Transverse colon (tissue), 4 donors: ENCODE measurements around the gene GNS. TPM values are rescaled to one million over a fixed set of nuclear protein-coding genes. Genes with fewer than 3 reads are reported as not detected.
A peak's percentile ranks its signal among the peaks of the same experiment; 100 is the strongest.

Experiments used
- DNase-seq: peaks from one replicate; pipeline ENCODE4 v3.0.0-alpha.2; 2019
- H3K27ac ChIP-seq, 4 donors: fragments of 200-600 bp; sonication (generic); 2 replicates each; pipeline ENCODE4 v1.5.1; 2016 to 2018; ENCODE audit warnings: inconsistent platforms in 4 of 4
- H3K27me3 ChIP-seq: fragments of 200-600 bp; sonication (generic); 2 replicates; pipeline ENCODE4 v1.5.1; 2017; ENCODE audit warnings: inconsistent platforms
- H3K36me3 ChIP-seq, 4 donors: fragments of 200-600 bp; sonication (generic); 2 replicates each; pipeline ENCODE4 v1.5.1; 2017 to 2019; ENCODE audit warnings: inconsistent platforms in 4 of 4
- H3K4me1 ChIP-seq, 4 donors: fragments of 200-600 bp; sonication (generic); 2 replicates each; pipeline ENCODE4 v1.5.1; 2017 to 2020; ENCODE audit warnings: inconsistent platforms in 4 of 4
- H3K4me3 ChIP-seq, 4 donors: fragments of 200-600 bp; sonication (generic); 1 replicate in 1 of 4; 2 replicates in 3 of 4; pipeline versions ENCODE4 v1.5.1 to v1.6.1; 2017 to 2019; ENCODE audit warnings: inconsistent platforms in 4 of 4
- H3K9me3 ChIP-seq, 2 donors: fragments of 200-600 bp; sonication (generic); 2 replicates each; pipeline ENCODE4 v1.5.1; 2017 to 2019; ENCODE audit warnings: inconsistent platforms in 2 of 2
- CTCF ChIP-seq, 5 experiments: fragments of 200-600 bp in 3 of 5; fragments of 450-650 bp in 2 of 5; sonication (generic) in 3 of 5; IDR thresholded peaks; 1 replicate in 2 of 5; 2 replicates in 3 of 5; pipeline ENCODE4 v1.5.1; 2016 to 2017; ENCODE audit warnings: antibody characterized with exemption in 5 of 5, inconsistent platforms in 3 of 5, mild to moderate bottlenecking in 2 of 5, moderate library complexity in 1 of 5
- EP300 ChIP-seq: sonication (generic); formaldehyde crosslinking; IDR thresholded peaks from one replicate; pipeline ENCODE4 v1.6.1; 2017; ENCODE audit warnings: antibody characterized with exemption, low read depth
- POLR2A ChIP-seq: fragments of 450-650 bp; IDR thresholded peaks from one replicate; pipeline ENCODE4 v1.6.1; 2016; ENCODE audit warnings: antibody characterized with exemption, mild to moderate bottlenecking, moderate library complexity
- POLR2AphosphoS5 ChIP-seq, 3 donors: sonication (generic); formaldehyde crosslinking; IDR thresholded peaks; one replicate each; pipeline ENCODE4 v1.6.1; 2016; ENCODE audit warnings: antibody characterized with exemption in 3 of 3
- WGBS, 2 donors: methylation state at CpG; one replicate each; pipeline ENCODE4 v1.1.5; 2018; ENCODE audit warnings: low coverage in 1 of 2; 5-methylcytosine and 5-hydroxymethylcytosine counted together
- in situ Hi-C, 4 donors: fragments of 200-750 bp; cut with MboI; loops; one replicate each; pipeline versions ENCODE4 v1.15.0 to v1.15.1; 2017; ENCODE audit warnings: low sequenced_read_pairs in 3 of 4, low pct_ligation_motif_present in 1 of 4, low pct_unique_long_range_greater_than_20kb in 1 of 4
- intact Hi-C: fragments of 100-400 bp; cut with DNase I; formaldehyde crosslinking; loops from one replicate; pipeline ENCODE4 v1.15.1; 2023; ENCODE audit warnings: low total_unique reads
- total RNA-seq, 4 donors: library from RNA; depleted of rRNA; stranded (reverse); fragments of >200 nt; gene quantifications; one replicate each; pipeline ENCODE4 v1.1.0, GENCODE V29; 2016

GNS gene
- total RNA-seq, 4 donors from 2014 or later = 22.3 to 67.0 (median 48.3) TPM

DNA sequence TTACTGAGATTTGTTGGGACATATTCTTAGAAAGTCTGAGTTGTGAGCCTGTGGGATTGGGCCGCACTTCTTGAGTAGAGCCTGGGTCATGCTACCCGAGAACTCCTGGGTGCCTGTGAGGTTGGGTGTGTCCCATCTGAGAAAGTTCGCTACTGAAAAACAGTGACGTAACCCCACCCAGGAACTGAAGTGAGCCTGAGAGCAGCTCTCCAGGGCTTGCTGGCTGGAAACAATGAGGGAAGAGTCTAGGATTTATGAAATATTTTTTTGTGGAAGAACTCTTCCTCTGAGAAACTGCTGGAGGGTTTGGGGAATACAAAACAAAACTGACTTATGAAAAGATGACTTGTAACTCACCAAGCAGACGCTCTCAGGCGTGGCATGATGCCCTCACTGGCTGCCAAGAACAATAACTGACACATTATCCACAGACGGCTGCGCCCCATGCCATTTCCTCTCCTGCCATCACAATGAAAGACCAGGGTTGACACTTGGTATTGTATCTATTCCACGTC is 79.7 kb downstream of the GNS start:
- Histone ChIP-seq H3K27ac (peak overlapping the region; percentile 80 to 90 (median 86)), H3K4me3 (peak overlapping the region in 2 of 4 donors; percentile 5 to 27), H3K27me3 (no peaks in the 10 kb centered on the region), H3K36me3 (no peaks in the 10 kb centered on the region), H3K9me3 (no peaks in the 10 kb centered on the region), H3K4me1 (peaks cover 55 to 83% (median 62%) of the 10 kb centered on the region in 4 donors)
- WGBS, 2 donors = 8 to 21% methylated on average over 5 to 9 of the region's 9 CpGs
- in situ Hi-C loops = loop anchor here in 1 of 4 donors (10.0 kb wide), 1 partner anchor 55 kb away; no protein-coding TSS in a partner anchor
- intact Hi-C loops = no loop called here
- peak; percentile 81 for DNase-seq
- TF ChIP-seq EP300 (no peak), POLR2AphosphoS5 (IDR thresholded peaks at IDR 0.05) (peak in 2 of 3 donors; percentile 50 to 68), POLR2A (no peak), CTCF (IDR thresholded peaks at IDR 0.05) (no peak)

DNA sequence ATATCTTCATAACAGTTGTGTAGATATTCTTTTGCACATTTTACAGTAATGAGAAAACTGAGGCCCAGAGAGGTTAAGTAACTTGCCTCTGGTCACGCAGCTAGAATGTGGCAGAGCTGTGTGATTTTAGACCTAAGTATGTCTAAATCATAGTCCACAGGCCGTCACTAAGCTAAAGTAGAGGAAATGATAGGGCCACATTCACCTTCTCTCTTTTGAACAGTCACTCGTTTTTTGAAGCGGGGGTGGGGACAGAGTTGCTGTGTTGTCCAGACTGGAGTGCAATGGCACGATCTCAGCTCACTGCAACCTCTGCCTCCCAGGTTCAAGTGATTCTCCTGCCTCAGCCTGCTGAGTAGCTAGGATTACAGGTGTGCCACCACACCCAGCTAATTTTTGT is 80.4 kb downstream of the GNS start:
- no peaks in the 10 kb centered on the region for H3K9me3 ChIP-seq
- no peaks in the 10 kb centered on the region for H3K27me3 ChIP-seq
- 70 to 75% methylated on average over 2 to 5 of the region's 5 CpGs for whole genome bisulfite sequencing, 2 donors
- H3K27ac ChIP-seq = peak overlapping the region; percentile 80 to 90 (median 86)
- intact Hi-C loops (no loop called here), in situ Hi-C loops (loop anchor here in 1 of 4 donors (10.0 kb wide), 1 partner anchor 54 kb away; no protein-coding TSS in a partner anchor)
- H3K36me3 ChIP-seq = no peaks in the 10 kb centered on the region
- peaks cover 62 to 87% (median 69%) of the 10 kb centered on the region in 4 donors for H3K4me1 ChIP-seq
- no peak overlapping the region for H3K4me3 ChIP-seq
- TF ChIP-seq POLR2A = no peak
- no peak for TF ChIP-seq CTCF (IDR thresholded peaks at IDR 0.05)
- no peak for TF ChIP-seq EP300
- TF ChIP-seq POLR2AphosphoS5 (IDR thresholded peaks at IDR 0.05) = no peak
- no peak for DNase-seq

GRCh38 chr12:64678248-64678647 is 81.0 kb downstream of the GNS start:
- H3K4me1 ChIP-seq = peaks cover 64 to 87% (median 70%) of the 10 kb centered on the region in 4 donors
- H3K9me3 ChIP-seq = no peaks in the 10 kb centered on the region
- DNase-seq = no peak
- H3K27ac ChIP-seq = peak overlapping the region; percentile 80 to 90 (median 87)
- H3K27me3 ChIP-seq = no peaks in the 10 kb centered on the region
- no peaks in the 10 kb centered on the region for H3K36me3 ChIP-seq
- 70 to 89% methylated on average over 1 to 2 of the region's 2 CpGs for WGBS, 2 donors
- no peak for TF ChIP-seq EP300
- TF ChIP-seq POLR2AphosphoS5 (IDR thresholded peaks at IDR 0.05) = no peak
- TF ChIP-seq CTCF (IDR thresholded peaks at IDR 0.05) = peak in 2 of 5 experiments; percentile 24 to 38
- H3K4me3 ChIP-seq = no peak overlapping the region
- intact Hi-C loops = no loop called here
- in situ Hi-C loops = loop anchor here in 1 of 4 donors (10.0 kb wide), 1 partner anchor 53 kb away; no protein-coding TSS in a partner anchor

DNA sequence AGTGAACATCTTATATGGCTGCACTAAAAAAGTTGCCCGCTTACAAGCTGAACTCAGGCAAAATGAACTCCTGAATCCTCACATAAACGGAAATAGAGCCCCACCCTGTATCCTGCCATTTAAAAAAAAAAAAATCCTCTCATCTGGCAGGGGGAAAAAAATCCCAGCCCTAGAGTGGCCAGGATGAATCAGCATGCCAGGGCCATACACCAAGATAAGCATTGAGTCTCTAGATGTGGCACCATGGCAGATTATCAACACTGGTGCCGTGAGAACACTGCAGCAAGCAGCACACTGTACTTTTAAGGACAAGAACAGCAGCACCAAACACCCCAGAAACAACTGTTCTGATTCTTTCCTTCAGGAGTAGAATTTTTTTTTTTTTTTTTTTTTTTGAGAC is 83.4 kb downstream of the GNS start:
- in situ Hi-C loops (loop anchor here in 1 of 4 donors (10.0 kb wide), 1 partner anchor 51 kb away; no protein-coding TSS in a partner anchor), intact Hi-C loops (no loop called here)
- peaks cover 78 to 96% (median 83%) of the 10 kb centered on the region in 4 donors for H3K4me1 ChIP-seq
- peak; percentile 55 for DNase-seq
- WGBS, 2 donors = 19 to 21% methylated on average over 3 of the region's 3 CpGs
- H3K4me3 ChIP-seq = no peak overlapping the region
- H3K9me3 ChIP-seq = no peaks in the 10 kb centered on the region
- no peaks in the 10 kb centered on the region for H3K36me3 ChIP-seq
- TF ChIP-seq EP300 (no peak), POLR2AphosphoS5 (IDR thresholded peaks at IDR 0.05) (peak; percentile 9 to 68 (median 41))
- no peaks in the 10 kb centered on the region for H3K27me3 ChIP-seq
- H3K27ac ChIP-seq = peak overlapping the region; percentile 80 to 90 (median 87)
